NOMO-1 (cell line): Measurements from ENCODE around the gene CLRN1.

ENCODE experiments used
- DNase-seq, 2 experiments: peaks; one replicate each; lab custom pipeline; 2025; ENCODE audit not compliant: unreplicated experiment in 2 of 2; lab: John Stamatoyannopoulos, UW

The CLRN1 gene

GRCh38 chr3:150978566-150979148 is 6.1 kb upstream of the CLRN1 start:
- no peak for DNase-seq

DNA sequence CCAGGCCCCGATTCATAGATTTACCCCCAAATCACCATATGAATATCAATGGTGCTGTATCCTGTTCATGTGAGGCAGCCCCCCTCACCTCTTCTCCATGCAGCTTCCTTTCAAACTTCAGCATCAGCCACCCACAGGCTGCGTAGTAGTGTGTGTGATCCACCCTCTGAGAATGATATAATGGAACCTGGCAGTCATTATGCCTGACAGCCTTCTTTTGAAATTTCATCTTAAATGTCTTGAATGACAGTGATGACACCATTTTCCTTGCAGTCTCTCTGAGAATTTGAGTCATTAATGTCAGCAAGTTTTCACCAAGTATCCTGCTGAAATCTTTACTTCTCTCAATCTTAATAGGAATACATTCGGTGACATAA is 3.5 kb upstream of the CLRN1 start:
- DNase-seq: no peak

DNA sequence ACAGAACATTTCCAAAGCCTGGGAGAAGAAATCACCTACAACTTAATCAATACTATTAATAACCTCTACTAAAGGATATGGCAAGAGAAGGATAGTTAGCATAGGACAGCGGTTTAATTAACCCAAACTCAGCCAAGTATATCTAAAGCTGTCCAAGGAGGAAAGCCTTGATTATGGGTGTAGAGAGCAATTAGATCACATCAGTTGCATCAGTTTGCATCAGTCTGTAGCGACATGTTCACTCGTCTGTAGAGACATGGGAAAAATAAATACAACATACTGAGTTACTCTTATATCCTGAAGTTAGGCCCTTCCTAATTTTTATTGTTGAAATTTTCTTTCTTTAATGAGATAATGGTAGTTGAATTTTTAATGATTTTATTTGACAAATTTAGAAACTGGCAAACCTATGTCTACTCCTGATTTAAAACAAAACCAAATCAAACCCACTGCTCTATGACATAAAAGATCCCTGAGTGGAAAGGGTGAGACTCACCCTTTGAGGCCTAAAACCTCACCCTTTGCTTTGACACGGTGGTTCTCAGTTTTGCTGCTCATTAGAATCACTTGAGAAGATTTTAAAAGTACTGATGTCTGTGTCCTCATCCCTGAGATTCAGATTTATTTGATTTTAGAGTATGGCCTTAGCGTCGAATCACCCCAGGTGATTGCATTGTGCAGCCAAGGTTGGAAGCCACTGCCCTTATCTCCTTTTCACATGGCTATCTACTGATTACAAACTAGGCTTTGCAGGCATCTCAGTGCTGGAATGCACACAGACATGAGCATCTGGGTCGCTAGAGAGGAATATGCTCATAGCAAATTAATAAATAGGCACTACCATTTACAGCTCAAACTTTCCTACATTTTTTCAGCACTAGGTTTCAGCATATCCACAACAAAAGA is 2.8 kb upstream of the CLRN1 start:
- no peak for DNase-seq

DNA sequence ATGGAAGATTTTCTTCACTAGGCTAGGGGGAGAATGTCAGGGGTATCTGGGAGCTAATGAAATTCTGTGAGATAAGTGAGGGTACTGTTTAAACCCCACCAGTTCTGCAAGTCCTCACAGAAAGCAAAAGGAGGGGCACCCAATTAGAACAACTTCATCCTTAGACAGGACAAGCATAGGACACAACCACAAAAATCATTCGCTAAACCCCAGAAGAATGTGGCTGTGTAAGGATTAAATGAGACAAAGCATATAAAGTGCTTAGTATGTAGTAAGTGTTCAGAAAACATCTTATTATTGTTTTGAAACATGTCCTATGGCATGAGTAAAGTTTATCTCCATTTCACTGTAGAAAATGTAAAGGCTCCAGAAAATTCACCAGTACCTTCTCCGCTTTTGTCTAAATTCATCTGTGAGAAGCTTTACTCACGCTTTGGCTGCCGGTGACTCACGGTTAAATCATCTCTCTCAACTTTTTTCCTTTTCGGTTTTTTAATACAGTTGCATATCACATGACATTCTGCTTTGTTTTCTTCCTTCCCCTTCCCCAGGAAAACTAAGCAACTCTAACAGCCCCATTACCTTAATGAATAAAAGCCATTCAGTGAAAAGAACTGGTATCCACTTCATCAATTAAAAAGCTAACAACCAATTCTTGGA is 1.7 kb downstream of the CLRN1 start:
- DNase-seq: peak in 1 of 2 experiments; percentile 6

DNA sequence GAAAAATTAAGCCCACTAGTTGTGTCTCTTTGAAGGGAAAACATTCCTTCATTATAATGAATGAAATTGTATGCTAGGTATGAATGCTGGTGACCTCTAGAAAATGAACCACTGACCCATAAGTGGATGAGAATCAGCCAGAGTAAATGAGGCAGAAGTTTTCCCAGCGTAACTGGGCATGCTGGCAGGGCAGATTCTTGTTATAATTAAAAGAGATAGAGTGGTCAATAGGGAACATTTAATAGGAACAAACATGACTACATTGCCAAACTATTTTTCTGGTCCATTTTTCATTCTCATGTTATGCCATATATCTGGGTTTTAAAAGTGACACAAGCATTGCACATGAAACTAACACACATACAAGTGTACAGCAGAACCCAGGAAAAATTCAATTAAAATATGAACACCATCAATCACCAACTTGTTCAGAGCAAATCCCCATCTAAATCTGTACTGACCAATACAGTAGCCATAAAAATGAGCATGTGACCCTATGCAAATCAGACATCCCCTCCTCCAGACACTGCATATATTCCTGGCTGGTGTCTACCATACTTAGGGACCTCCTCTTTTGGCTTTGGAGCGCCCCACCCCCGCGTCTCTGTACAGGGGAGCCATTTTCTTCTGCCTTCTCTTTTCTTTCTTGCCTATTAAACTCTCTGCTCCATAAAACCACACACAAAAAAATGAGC is 4.0 kb downstream of the CLRN1 start:
- DNase-seq: no peak

- DNase-seq: no peak
These were observed 7.1 kb downstream of the CLRN1 start for GRCh38 chr3:150965436-150965835.

DNA sequence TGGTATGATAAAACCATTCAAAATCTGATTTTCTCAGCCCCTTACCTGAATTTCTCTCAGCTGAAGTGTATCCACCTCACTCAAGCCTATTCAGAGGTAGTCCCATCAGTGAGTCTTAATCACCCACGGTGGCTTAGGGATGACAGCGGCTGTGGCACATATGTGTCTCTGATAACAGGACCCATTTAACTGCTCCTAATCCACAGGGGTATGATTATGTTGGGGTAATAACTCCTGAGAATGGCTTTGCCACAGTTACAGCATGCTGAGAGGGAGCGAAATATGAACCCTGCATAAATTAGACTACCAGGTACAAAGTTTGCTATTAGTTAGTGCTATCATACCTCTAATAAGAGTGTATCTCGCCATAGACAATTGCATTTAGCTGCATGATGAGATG is 10.6 kb downstream of the CLRN1 start:
- DNase-seq: no peak

DNA sequence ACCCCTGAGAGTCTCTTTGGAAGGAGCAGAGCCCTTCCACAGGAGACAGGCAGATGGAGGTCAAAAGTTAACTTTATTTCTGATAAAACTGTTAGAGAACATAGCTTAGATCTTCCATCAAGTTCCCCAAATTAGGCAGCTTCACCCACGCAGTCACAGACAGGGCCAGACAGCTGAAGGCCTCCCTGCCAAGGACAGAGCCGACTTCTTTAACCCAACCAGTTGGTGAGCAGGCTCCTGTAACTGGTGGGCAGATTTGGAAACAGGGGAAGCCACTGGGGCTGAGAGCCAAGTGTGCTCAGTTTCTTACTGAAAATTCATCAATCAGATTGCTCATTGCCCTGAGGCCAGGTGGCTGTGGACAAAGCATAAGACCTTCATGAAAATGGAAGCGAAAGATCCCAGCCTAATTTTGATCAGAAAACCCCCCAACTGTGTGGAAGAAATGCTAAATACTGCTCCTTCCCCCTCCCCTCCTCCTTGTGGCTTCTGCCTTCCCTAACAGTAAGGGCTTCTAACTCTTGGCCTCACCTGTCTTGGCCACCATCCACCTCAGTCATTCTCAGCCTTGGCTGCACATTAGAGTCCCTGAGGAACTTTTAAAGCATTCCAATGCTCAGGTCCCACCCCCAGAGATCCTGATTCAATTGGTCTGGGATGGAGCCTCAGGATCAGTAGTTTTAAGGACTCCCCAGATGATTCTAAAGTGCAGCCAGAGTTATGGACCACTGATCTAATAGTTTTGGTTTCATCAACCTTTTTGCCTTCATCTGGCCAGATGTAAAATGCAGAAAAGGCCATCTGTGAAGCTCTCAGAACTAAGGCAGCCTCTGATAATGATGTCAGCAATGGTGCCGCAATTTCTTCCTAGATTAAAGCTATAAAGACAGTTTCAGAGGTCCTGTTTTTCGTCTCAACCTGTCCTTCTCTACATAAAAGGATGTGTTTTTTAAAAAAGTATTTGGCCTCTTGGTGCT is 11.5 kb downstream of the CLRN1 start:
- no peak for DNase-seq

GRCh38 chr3:150958683-150959082 is 13.8 kb downstream of the CLRN1 start:
- no peak for DNase-seq

GRCh38 chr3:150956376-150956775 is 16.2 kb downstream of the CLRN1 start:
- DNase-seq: peak; percentile 6 to 55

DNA sequence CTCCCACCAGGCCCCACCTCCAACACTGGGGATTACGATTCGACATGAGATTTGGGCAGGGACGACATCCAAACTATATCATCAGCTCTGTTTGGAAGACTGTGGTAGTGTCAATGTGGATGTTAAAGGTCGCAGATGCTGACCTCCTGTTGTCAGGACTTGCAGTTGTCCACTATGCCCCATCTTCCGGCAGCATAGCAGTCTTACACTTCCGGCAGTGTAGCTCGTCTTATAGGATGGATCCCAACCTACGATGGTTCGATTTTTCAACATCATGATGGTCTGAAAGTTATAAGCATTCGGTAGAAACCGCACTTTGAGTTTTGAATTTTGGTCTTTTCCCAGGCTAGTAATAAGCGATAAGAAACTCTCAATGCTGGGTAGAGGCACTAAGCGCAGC is 20.6 kb downstream of the CLRN1 start:
- DNase-seq: no peak

GRCh38 chr3:150945226-150946032 is 27.1 kb downstream of the CLRN1 start:
- no peak for DNase-seq

GRCh38 chr3:150942221-150942620 is 30.3 kb downstream of the CLRN1 start:
- no peak for DNase-seq

GRCh38 chr3:150936693-150937092 is 35.8 kb downstream of the CLRN1 start:
- no peak for DNase-seq

GRCh38 chr3:150933473-150933995 is 39.0 kb downstream of the CLRN1 start:
- no peak for DNase-seq

- no peak for DNase-seq
These were observed 40.8 kb downstream of the CLRN1 start for GRCh38 chr3:150931745-150932144.

- DNase-seq: no peak
These were observed 41.7 kb downstream of the CLRN1 start for GRCh38 chr3:150930839-150931238.

GRCh38 chr3:150928234-150928633 is 44.3 kb downstream of the CLRN1 start:
- DNase-seq: no peak

GRCh38 chr3:150926328-150926727 is 46.2 kb downstream of the CLRN1 start:
- no peak for DNase-seq
